GM20000 (cell line): Measurements from ENCODE around the gene CD300A.
"Not testable (repeated sequence)": the region's sequence is repeated elsewhere in the genome, so short reads cannot be mapped to it uniquely, and the experiment has no call there.

Experiments used
- DNase-seq: peaks from one replicate; pipeline ENCODE4 v3.0.0; 2012; ENCODE audit warnings: low spot score
- CTCF ChIP-seq: IDR thresholded peaks from 2 replicates; pipeline ENCODE4 v1.5.1; 2012; ENCODE audit warnings: mild to moderate bottlenecking, control low read depth; ENCODE audit errors: extremely low read depth, missing control alignments

The CD300A gene

GRCh38 chr17:74502861-74503260, 36.4 kb downstream of the CD300A start:
- no peak for TF ChIP-seq CTCF
- no peak for DNase-seq

GRCh38 chr17:74503949-74504348, 37.5 kb downstream of the CD300A start:
- DNase-seq, result not testable (repeated sequence)

- TF ChIP-seq CTCF, result no peak
- DNase-seq, result no peak
Measured at GRCh38 chr17:74508156-74508555, 41.7 kb downstream of the CD300A start.

- TF ChIP-seq CTCF, result no peak
- no peak for DNase-seq
Measured at GRCh38 chr17:74512036-74512435, 45.6 kb downstream of the CD300A start.

GRCh38 chr17:74512624-74513091, 46.2 kb downstream of the CD300A start:
- no peak for DNase-seq
- no peak for TF ChIP-seq CTCF

GRCh38 chr17:74513987-74514631, 47.7 kb downstream of the CD300A start:
- no peak for DNase-seq
- TF ChIP-seq CTCF, result no peak

- no peak for DNase-seq
- TF ChIP-seq CTCF, result no peak
Measured at GRCh38 chr17:74514632-74515334, 48.3 kb downstream of the CD300A start.

GRCh38 chr17:74515941-74516340, 49.5 kb downstream of the CD300A start:
- TF ChIP-seq CTCF, result no peak
- no peak for DNase-seq
